Measurements from ENCODE around the gene GRIN1. TPM values are rescaled to one million over a fixed set of nuclear protein-coding genes. Genes with fewer than 3 reads are reported as not detected.

GRIN1 gene
- total and polyA plus RNA-seq, 2 of the 13 experiments (the other 11 are each of a cell fraction or from before 2014, with no cell fraction given): 0.13 TPM; not detected in 1

DNA sequence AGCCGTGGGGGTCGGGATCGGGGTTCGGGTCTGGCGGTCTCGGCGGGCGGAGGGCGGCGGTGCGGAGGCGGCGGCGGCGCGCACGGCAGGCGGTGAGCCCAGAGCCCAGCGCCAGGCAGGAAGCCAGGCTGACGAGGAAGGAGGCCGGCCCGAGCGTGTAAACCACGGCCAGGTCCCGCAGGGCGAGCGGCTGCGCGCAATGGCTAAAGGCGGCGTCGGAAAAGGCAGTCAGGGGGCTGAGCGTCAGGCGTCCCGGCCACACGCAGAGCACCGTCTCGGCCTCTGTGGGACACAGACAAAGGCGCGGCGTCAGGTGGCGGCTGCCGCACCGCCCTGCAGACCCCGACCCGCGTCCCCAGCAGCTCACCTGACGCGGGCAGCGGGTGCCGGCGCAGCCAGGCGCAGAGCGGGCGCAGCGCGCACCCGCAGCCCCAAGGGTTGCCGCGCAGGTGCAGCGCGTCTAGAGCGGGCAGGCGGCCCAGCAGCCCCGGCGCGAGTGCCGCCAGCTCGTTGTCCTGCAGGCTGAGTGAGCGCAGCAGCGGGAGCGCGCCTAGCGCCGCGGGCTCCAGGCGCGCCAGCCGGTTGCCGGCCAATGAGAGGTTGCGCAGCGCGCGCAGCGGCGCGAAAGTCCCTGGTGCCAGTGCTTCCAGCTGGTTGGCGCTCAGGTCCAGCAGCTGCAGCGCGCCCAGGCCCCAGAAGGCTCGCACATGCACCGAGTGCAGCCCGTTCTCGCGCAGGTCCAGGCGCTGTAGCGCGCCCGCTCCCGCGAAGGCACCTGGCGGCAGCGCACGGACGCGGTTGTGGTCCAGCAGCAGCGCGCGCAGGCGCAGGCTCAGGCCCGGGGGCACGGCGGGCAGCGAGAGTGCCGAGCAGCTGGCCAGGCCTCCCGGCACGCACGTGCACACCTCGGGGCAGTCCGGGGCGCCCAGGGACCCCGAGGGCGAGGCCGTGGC lies 30.2 kb downstream of the GRIN1 start (continued):
- no peak for TF ChIP-seq HOXA9 (CRISPR knock-in tag; IDR thresholded peaks at IDR 0.05; ENCODE audit: borderline replicate concordance)
- peak; percentile 42; the same call in 1 of the 2 replicates for TF ChIP-seq CCDC6 (CRISPR knock-in tag; IDR thresholded peaks at IDR 0.05)
- no peak for TF ChIP-seq CEBPG (CRISPR knock-in tag; IDR thresholded peaks at IDR 0.05)
- TF ChIP-seq ZBTB20 (CRISPR knock-in tag; IDR thresholded peaks at IDR 0.05; ENCODE audit: borderline replicate concordance, low read depth): no peak
- TF ChIP-seq ZNF75D (CRISPR knock-in tag; IDR thresholded peaks at IDR 0.05; ENCODE audit: borderline replicate concordance): no peak
- TF ChIP-seq ZNF777 (CRISPR knock-in tag; IDR thresholded peaks at IDR 0.05): peak; percentile 81
- no peak for TF ChIP-seq PHB2 (IDR thresholded peaks at IDR 0.05; ENCODE audit: partially characterized antibody)
- TF ChIP-seq ELF1 (CRISPR knock-in tag; IDR thresholded peaks at IDR 0.05): no peak
- TF ChIP-seq MZF1 (CRISPR knock-in tag; IDR thresholded peaks at IDR 0.05; ENCODE audit: borderline replicate concordance): no peak
- TF ChIP-seq ZNF20 (CRISPR knock-in tag; IDR thresholded peaks at IDR 0.05): no peak
- no peak for TF ChIP-seq ELF3 (CRISPR knock-in tag; IDR thresholded peaks at IDR 0.05)
- TF ChIP-seq, protein P1, sequence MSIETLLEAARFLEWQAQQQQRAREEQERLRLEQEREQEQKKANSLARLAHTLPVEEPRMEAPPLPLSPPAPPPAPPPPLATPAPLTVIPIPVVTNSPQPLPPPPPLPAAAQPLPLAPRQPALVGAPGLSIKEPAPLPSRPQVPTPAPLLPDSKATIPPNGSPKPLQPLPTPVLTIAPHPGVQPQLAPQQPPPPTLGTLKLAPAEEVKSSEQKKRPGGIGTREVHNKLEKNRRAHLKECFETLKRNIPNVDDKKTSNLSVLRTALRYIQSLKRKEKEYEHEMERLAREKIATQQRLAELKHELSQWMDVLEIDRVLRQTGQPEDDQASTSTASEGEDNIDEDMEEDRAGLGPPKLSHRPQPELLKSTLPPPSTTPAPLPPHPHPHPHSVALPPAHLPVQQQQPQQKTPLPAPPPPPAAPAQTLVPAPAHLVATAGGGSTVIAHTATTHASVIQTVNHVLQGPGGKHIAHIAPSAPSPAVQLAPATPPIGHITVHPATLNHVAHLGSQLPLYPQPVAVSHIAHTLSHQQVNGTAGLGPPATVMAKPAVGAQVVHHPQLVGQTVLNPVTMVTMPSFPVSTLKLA (IDR thresholded peaks at IDR 0.05): no peak
- TF ChIP-seq ZNF703 (CRISPR knock-in tag; IDR thresholded peaks at IDR 0.05; ENCODE audit: borderline replicate concordance): no peak
- no peak for TF ChIP-seq CBX1 (IDR thresholded peaks at IDR 0.05; ENCODE audit: low read depth)
- TF ChIP-seq, protein P2, sequence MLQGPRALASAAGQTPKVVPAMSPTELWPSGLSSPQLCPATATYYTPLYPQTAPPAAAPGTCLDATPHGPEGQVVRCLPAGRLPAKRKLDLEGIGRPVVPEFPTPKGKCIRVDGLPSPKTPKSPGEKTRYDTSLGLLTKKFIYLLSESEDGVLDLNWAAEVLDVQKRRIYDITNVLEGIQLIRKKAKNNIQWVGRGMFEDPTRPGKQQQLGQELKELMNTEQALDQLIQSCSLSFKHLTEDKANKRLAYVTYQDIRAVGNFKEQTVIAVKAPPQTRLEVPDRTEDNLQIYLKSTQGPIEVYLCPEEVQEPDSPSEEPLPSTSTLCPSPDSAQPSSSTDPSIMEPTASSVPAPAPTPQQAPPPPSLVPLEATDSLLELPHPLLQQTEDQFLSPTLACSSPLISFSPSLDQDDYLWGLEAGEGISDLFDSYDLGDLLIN (CRISPR knock-in tag; IDR thresholded peaks at IDR 0.05; ENCODE audit: borderline replicate concordance): no peak
- peak; percentile 54; the same call in 1 of the 2 replicates for TF ChIP-seq YEATS4 (CRISPR knock-in tag; IDR thresholded peaks at IDR 0.05; ENCODE audit: borderline replicate concordance)
- TF ChIP-seq ZNF256 (CRISPR knock-in tag; conservative IDR thresholded peaks at IDR 0.05): no peak
- TF ChIP-seq TOPORS (CRISPR knock-in tag; IDR thresholded peaks at IDR 0.05): peak; percentile 38; the same call in 1 of the 2 replicates
- TF ChIP-seq ZNF253 (CRISPR knock-in tag; IDR thresholded peaks at IDR 0.05; ENCODE audit: borderline replicate concordance): 0 out of 2 replicates have a peak, but pooled peaks have one; percentile 47
- TF ChIP-seq, protein P3, sequence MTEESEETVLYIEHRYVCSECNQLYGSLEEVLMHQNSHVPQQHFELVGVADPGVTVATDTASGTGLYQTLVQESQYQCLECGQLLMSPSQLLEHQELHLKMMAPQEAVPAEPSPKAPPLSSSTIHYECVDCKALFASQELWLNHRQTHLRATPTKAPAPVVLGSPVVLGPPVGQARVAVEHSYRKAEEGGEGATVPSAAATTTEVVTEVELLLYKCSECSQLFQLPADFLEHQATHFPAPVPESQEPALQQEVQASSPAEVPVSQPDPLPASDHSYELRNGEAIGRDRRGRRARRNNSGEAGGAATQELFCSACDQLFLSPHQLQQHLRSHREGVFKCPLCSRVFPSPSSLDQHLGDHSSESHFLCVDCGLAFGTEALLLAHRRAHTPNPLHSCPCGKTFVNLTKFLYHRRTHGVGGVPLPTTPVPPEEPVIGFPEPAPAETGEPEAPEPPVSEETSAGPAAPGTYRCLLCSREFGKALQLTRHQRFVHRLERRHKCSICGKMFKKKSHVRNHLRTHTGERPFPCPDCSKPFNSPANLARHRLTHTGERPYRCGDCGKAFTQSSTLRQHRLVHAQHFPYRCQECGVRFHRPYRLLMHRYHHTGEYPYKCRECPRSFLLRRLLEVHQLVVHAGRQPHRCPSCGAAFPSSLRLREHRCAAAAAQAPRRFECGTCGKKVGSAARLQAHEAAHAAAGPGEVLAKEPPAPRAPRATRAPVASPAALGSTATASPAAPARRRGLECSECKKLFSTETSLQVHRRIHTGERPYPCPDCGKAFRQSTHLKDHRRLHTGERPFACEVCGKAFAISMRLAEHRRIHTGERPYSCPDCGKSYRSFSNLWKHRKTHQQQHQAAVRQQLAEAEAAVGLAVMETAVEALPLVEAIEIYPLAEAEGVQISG (CRISPR knock-in tag; IDR thresholded peaks at IDR 0.05): peak; percentile 35; the same call in 1 of the 2 replicates
- no peak for TF ChIP-seq ZNF3 (CRISPR knock-in tag; IDR thresholded peaks at IDR 0.05)
- TF ChIP-seq, protein P4, sequence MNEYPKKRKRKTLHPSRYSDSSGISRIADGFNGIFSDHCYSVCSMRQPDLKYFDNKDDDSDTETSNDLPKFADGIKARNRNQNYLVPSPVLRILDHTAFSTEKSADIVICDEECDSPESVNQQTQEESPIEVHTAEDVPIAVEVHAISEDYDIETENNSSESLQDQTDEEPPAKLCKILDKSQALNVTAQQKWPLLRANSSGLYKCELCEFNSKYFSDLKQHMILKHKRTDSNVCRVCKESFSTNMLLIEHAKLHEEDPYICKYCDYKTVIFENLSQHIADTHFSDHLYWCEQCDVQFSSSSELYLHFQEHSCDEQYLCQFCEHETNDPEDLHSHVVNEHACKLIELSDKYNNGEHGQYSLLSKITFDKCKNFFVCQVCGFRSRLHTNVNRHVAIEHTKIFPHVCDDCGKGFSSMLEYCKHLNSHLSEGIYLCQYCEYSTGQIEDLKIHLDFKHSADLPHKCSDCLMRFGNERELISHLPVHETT (CRISPR knock-in tag; conservative IDR thresholded peaks at IDR 0.05): no peak

Measured in HepG2 (cell line).